T-cell (primary cell): Measurements from ENCODE around the gene PFDN4. TPM values are rescaled to one million over a fixed set of nuclear protein-coding genes. Genes with fewer than 3 reads are reported as not detected.
A peak's percentile ranks its signal among the peaks of the same experiment; 100 is the strongest.

ENCODE experiments used
- ATAC-seq, 4 experiments: fragments of 200-7000 bp in 3 of 4; fragments of 150-1000 bp in 1 of 4; cut with Tn5 transposase; replicated peaks in 1 of 4; 1 replicate in 3 of 4; 2 replicates in 1 of 4; pipeline ENCODE4 v1.10.0; 2021; ENCODE audit warnings: moderate library complexity in 3 of 4, mild to moderate bottlenecking in 2 of 4, moderate number of reproducible peaks in 1 of 4
- CTCF ChIA-PET, 2 donors: fragments of 300-600 bp; sonication (Branson Sonifier 250); formaldehyde crosslinking; loops; one replicate each; lab custom pipeline; 2022; ENCODE audit warnings: antibody characterized with exemption in 2 of 2; lab: Charles Lee
- POLR2A ChIA-PET, 2 donors: fragments of 300-600 bp; sonication (Branson Sonifier 250); formaldehyde crosslinking; loops; one replicate each; lab custom pipeline; 2022; ENCODE audit warnings: antibody characterized with exemption in 2 of 2; lab: Charles Lee
- DNase-seq, 35 experiments: peaks; one replicate each; pipeline versions ENCODE4 v3.0.0 to v3.0.0-alpha.2; 2013 to 2023
- H3K27ac ChIP-seq: one replicate; pipeline ENCODE4 v1.5.1; 2013; ENCODE audit warnings: low read length
- H3K27me3 ChIP-seq, 2 experiments: replicated peaks in 1 of 2; 1 replicate in 1 of 2; 2 replicates in 1 of 2; pipeline versions ENCODE4 v1.6.1 to v1.7.0; 2013; ENCODE audit warnings: low read length in 1 of 2, mixed read lengths in 1 of 2; ENCODE audit not compliant: control insufficient read depth in 2 of 2, insufficient read depth in 2 of 2; ENCODE audit errors: extremely low read depth in 1 of 2
- H3K36me3 ChIP-seq, 2 donors: 1 replicate in 1 of 2; 2 replicates in 1 of 2; pipeline versions ENCODE4 v1.6.1 to v1.7.0; 2013; ENCODE audit warnings: low read length in 1 of 2; ENCODE audit not compliant: control insufficient read depth in 2 of 2, insufficient read depth in 1 of 2; ENCODE audit errors: extremely low read depth in 1 of 2
- H3K4me1 ChIP-seq, 2 experiments: 1 replicate in 1 of 2; 2 replicates in 1 of 2; pipeline versions ENCODE4 v1.6.1 to v1.7.0; 2013; ENCODE audit warnings: low read length in 2 of 2, mixed read lengths in 1 of 2; ENCODE audit not compliant: insufficient read depth in 2 of 2, control insufficient read depth in 1 of 2; ENCODE audit errors: extremely low read depth in 1 of 2
- H3K4me3 ChIP-seq, 2 donors: 1 replicate in 1 of 2; 2 replicates in 1 of 2; pipeline versions ENCODE4 v1.5.1 to v1.7.0; 2013; ENCODE audit warnings: mild to moderate bottlenecking in 2 of 2, low read length in 1 of 2, moderate library complexity in 1 of 2; ENCODE audit not compliant: control insufficient read depth in 1 of 2; ENCODE audit errors: extremely low read depth in 1 of 2
- H3K9me3 ChIP-seq: 2 replicates; pipeline ENCODE4 v1.7.0; 2013
- H3K27ac Mint-ChIP-seq, 2 donors: one replicate each; pipeline ENCODE4 v1.8.0; 2020 to 2021; ENCODE audit warnings: mild to moderate bottlenecking in 2 of 2, mixed read lengths in 2 of 2
- H3K27me3 Mint-ChIP-seq, 2 donors: one replicate each; pipeline ENCODE4 v1.8.0; 2021 to 2022; ENCODE audit warnings: mixed read lengths in 2 of 2
- H3K36me3 Mint-ChIP-seq: one replicate; pipeline ENCODE4 v1.8.0; 2021; ENCODE audit warnings: mixed read lengths
- H3K4me1 Mint-ChIP-seq, 3 donors: one replicate each; pipeline ENCODE4 v1.8.0; 2020 to 2022; ENCODE audit warnings: mixed read lengths in 3 of 3, mild to moderate bottlenecking in 1 of 3
- H3K4me3 Mint-ChIP-seq, 3 donors: one replicate each; pipeline ENCODE4 v1.8.0; 2020 to 2022; ENCODE audit warnings: mild to moderate bottlenecking in 3 of 3, mixed read lengths in 3 of 3, moderate library complexity in 3 of 3
- H3K9me3 Mint-ChIP-seq, 3 donors: one replicate each; pipeline ENCODE4 v1.8.0; 2020 to 2022; ENCODE audit warnings: mixed read lengths in 3 of 3
- WGBS: methylation state at CpG from one replicate; pipeline ENCODE4 v1.1.5; 2013; ENCODE audit warnings: missing lambda C conversion rate; ENCODE audit not compliant: insufficient coverage; 5-methylcytosine and 5-hydroxymethylcytosine counted together
- total RNA-seq, 35 experiments: library from RNA in 6 of 35; stranded (reverse) in 6 of 35; fragments of 120-200 nt in 1 of 35; gene quantifications; one replicate each; pipeline versions ENCODE4 v1.2.1 to v1.2.4 and lab custom pipeline; 2013 to 2026

The PFDN4 gene
- total RNA-seq, 5 donors from 2014 or later (not counting 1 experiment from before 2014, with no cell fraction given), result 14.9 to 19.2 (median 17.6) TPM

GRCh38 chr20:54167909-54168872, 39.7 kb upstream of the PFDN4 start:
- no peak overlapping the region for H3K27ac ChIP-seq
- peaks cover 13 to 45% of the 10 kb centered on the region in 2 experiments for H3K27me3 ChIP-seq
- ChIA-PET CTCF (no interaction called here), POLR2A (interaction anchor here in 1 of 2 donors (0.6 kb wide), 1 partner anchor 72 kb away, joined by 5 read pairs; no protein-coding TSS in a partner anchor)
- peaks cover 61 to 82% of the 10 kb centered on the region in 2 donors for H3K27me3 Mint-ChIP-seq
- H3K4me1 Mint-ChIP-seq, result peaks cover 7 to 8% (median 7%) of the 10 kb centered on the region in 3 donors
- DNase-seq (no peak), ATAC-seq (no peak)
- H3K9me3 Mint-ChIP-seq, result no peaks in the 10 kb centered on the region
- H3K4me1 ChIP-seq, result peaks cover 0 to 4% of the 10 kb centered on the region in 2 experiments
- H3K36me3 Mint-ChIP-seq, result no peaks in the 10 kb centered on the region
- 50% methylated on average over 10 of the region's 11 CpGs for WGBS
- H3K9me3 ChIP-seq, result no peaks in the 10 kb centered on the region
- no peak overlapping the region for H3K4me3 Mint-ChIP-seq
- no peak overlapping the region for H3K4me3 ChIP-seq
- H3K27ac Mint-ChIP-seq, result no peak overlapping the region
- H3K36me3 ChIP-seq, result no peaks in the 10 kb centered on the region

GRCh38 chr20:54168961-54169862, 38.7 kb upstream of the PFDN4 start:
- Mint-ChIP-seq H3K9me3 (no peaks in the 10 kb centered on the region), H3K27ac (no peak overlapping the region), H3K4me3 (no peak overlapping the region), H3K4me1 (peaks cover 13 to 14% (median 14%) of the 10 kb centered on the region in 3 donors), H3K36me3 (no peaks in the 10 kb centered on the region), H3K27me3 (peaks cover 67 to 85% of the 10 kb centered on the region in 2 donors)
- Histone ChIP-seq H3K27ac (no peak overlapping the region), H3K9me3 (no peaks in the 10 kb centered on the region), H3K27me3 (peaks cover 13 to 52% of the 10 kb centered on the region in 2 experiments), H3K4me3 (no peak overlapping the region), H3K36me3 (no peaks in the 10 kb centered on the region), H3K4me1 (peaks cover 0 to 11% of the 10 kb centered on the region in 2 experiments)
- ChIA-PET POLR2A (interaction anchor here in 1 of 2 donors (0.5 to 0.6 kb wide), 2 partner anchors 71 to 584 kb away, joined by 3 to 5 read pairs; no protein-coding TSS in a partner anchor), CTCF (interaction anchor here in 1 of 2 donors (0.7 to 1.0 kb wide), 2 partner anchors 10 to 63 kb away, joined by 3 to 5 read pairs; no protein-coding TSS in a partner anchor)
- no peak for DNase-seq
- no peak for ATAC-seq
- 60% methylated on average over 9 of the region's 14 CpGs for WGBS

GRCh38 chr20:54170026-54170471, 37.8 kb upstream of the PFDN4 start:
- ChIA-PET CTCF (interaction anchor here in 1 of 2 donors (0.7 to 1.0 kb wide), 2 partner anchors 11 to 63 kb away, joined by 3 to 5 read pairs; no protein-coding TSS in a partner anchor), POLR2A (interaction anchor here in 1 of 2 donors (0.5 kb wide), 1 partner anchor 585 kb away, joined by 3 read pairs; no protein-coding TSS in a partner anchor)
- no peaks in the 10 kb centered on the region for H3K9me3 Mint-ChIP-seq
- Histone ChIP-seq H3K27me3 (peaks cover 13 to 55% of the 10 kb centered on the region in 2 experiments), H3K4me3 (no peak overlapping the region), H3K4me1 (peaks cover 0 to 16% of the 10 kb centered on the region in 2 experiments), H3K36me3 (no peaks in the 10 kb centered on the region), H3K9me3 (no peaks in the 10 kb centered on the region), H3K27ac (no peak overlapping the region)
- DNase-seq (no peak), ATAC-seq (no peak)
- peaks cover 21 to 22% (median 21%) of the 10 kb centered on the region in 3 donors for H3K4me1 Mint-ChIP-seq
- peaks cover 75 to 88% of the 10 kb centered on the region in 2 donors for H3K27me3 Mint-ChIP-seq
- no peak overlapping the region for H3K4me3 Mint-ChIP-seq
- no peaks in the 10 kb centered on the region for H3K36me3 Mint-ChIP-seq
- WGBS, result no CpG with 5 or more reads among the region's 4 CpGs
- no peak overlapping the region for H3K27ac Mint-ChIP-seq

- POLR2A ChIA-PET, result no interaction called here
- WGBS, result 77% methylated on average over 2 of the region's 3 CpGs
- peaks cover 21 to 22% (median 21%) of the 10 kb centered on the region in 3 donors for H3K4me1 Mint-ChIP-seq
- CTCF ChIA-PET, result no interaction called here
- Histone ChIP-seq H3K36me3 (no peaks in the 10 kb centered on the region), H3K4me1 (peaks cover 0 to 16% of the 10 kb centered on the region in 2 experiments), H3K4me3 (no peak overlapping the region), H3K27ac (no peak overlapping the region), H3K27me3 (peaks cover 17 to 54% of the 10 kb centered on the region in 2 experiments), H3K9me3 (no peaks in the 10 kb centered on the region)
- no peak for ATAC-seq
- DNase-seq, result no peak
- no peaks in the 10 kb centered on the region for H3K9me3 Mint-ChIP-seq
- no peak overlapping the region for H3K4me3 Mint-ChIP-seq
- H3K36me3 Mint-ChIP-seq, result no peaks in the 10 kb centered on the region
- H3K27ac Mint-ChIP-seq, result no peak overlapping the region
- peaks cover 76 to 89% of the 10 kb centered on the region in 2 donors for H3K27me3 Mint-ChIP-seq
These were observed 36.9 kb upstream of the PFDN4 start for GRCh38 chr20:54170963-54171362.

- Mint-ChIP-seq H3K27ac (no peak overlapping the region), H3K36me3 (no peaks in the 10 kb centered on the region), H3K4me1 (peaks cover 21 to 22% (median 21%) of the 10 kb centered on the region in 3 donors), H3K4me3 (peak overlapping the region; percentile 17 to 68 (median 28)), H3K27me3 (peaks cover 74 to 87% of the 10 kb centered on the region in 2 donors), H3K9me3 (no peaks in the 10 kb centered on the region)
- ChIA-PET CTCF (no interaction called here), POLR2A (no interaction called here)
- 15% methylated on average over 12 of the region's 12 CpGs for whole genome bisulfite sequencing
- no peaks in the 10 kb centered on the region for H3K9me3 ChIP-seq
- ATAC-seq (no peak), DNase-seq (no peak)
- peaks cover 0 to 16% of the 10 kb centered on the region in 2 experiments for H3K4me1 ChIP-seq
- H3K27me3 ChIP-seq, result peaks cover 17 to 50% of the 10 kb centered on the region in 2 experiments
- H3K36me3 ChIP-seq, result no peaks in the 10 kb centered on the region
- H3K4me3 ChIP-seq, result no peak overlapping the region
- no peak overlapping the region for H3K27ac ChIP-seq
These were observed 35.4 kb upstream of the PFDN4 start for GRCh38 chr20:54172532-54172855.
